Measurements from ENCODE around the gene TMEM140.

Gene TMEM140

GRCh38 chr7:135109562-135109961, 38.3 kb upstream of the TMEM140 start (continued):
- no peak for TF ChIP-seq CSRNP3 (CRISPR knock-in tag; IDR thresholded peaks at IDR 0.05)

- TF ChIP-seq CSRNP3 (CRISPR knock-in tag; IDR thresholded peaks at IDR 0.05) = no peak
- TF ChIP-seq ISL1 (CRISPR knock-in tag; IDR thresholded peaks at IDR 0.05) = no peak
- TF ChIP-seq RARB (CRISPR knock-in tag; IDR thresholded peaks at IDR 0.05) = no peak
- ATAC-seq = no peak
Observed at GRCh38 chr7:135109976-135110375, 37.9 kb upstream of the TMEM140 start.

- ATAC-seq = no peak
- no peak for TF ChIP-seq CREB5 (CRISPR knock-in tag; IDR thresholded peaks at IDR 0.05; ENCODE audit: low read depth)
- TF ChIP-seq CSDC2 (CRISPR knock-in tag; IDR thresholded peaks at IDR 0.05) = no peak
- no peak for TF ChIP-seq ARNTL (CRISPR knock-in tag; IDR thresholded peaks at IDR 0.05; ENCODE audit: borderline replicate concordance, low read depth)
- no peak for TF ChIP-seq ZFP30 (CRISPR knock-in tag; IDR thresholded peaks at IDR 0.05)
- TF ChIP-seq RARB (CRISPR knock-in tag; IDR thresholded peaks at IDR 0.05) = no peak
- no peak for TF ChIP-seq ISL1 (CRISPR knock-in tag; IDR thresholded peaks at IDR 0.05)
- TF ChIP-seq BACH2 (CRISPR knock-in tag; IDR thresholded peaks at IDR 0.05; ENCODE audit: borderline replicate concordance) = no peak
- no peak for TF ChIP-seq TOX (CRISPR knock-in tag; IDR thresholded peaks at IDR 0.05; ENCODE audit: borderline replicate concordance)
- no peak for TF ChIP-seq ZNF70 (CRISPR knock-in tag; IDR thresholded peaks at IDR 0.05)
- no peak for TF ChIP-seq SNAI2 (CRISPR knock-in tag; IDR thresholded peaks at IDR 0.05)
- TF ChIP-seq PPARA (CRISPR knock-in tag; IDR thresholded peaks at IDR 0.05; ENCODE audit: borderline replicate concordance) = no peak
- TF ChIP-seq ZC3H10 (CRISPR knock-in tag; IDR thresholded peaks at IDR 0.05) = no peak
- TF ChIP-seq ZNF565 (CRISPR knock-in tag; conservative IDR thresholded peaks at IDR 0.05; ENCODE audit: low read depth) = no peak
- TF ChIP-seq ZNF8 (CRISPR knock-in tag; IDR thresholded peaks at IDR 0.05) = no peak
- TF ChIP-seq ESRRG (CRISPR knock-in tag; IDR thresholded peaks at IDR 0.05) = no peak
- TF ChIP-seq GLIS3 (CRISPR knock-in tag; IDR thresholded peaks at IDR 0.05) = no peak
- no peak for TF ChIP-seq CSRNP3 (CRISPR knock-in tag; IDR thresholded peaks at IDR 0.05)
- no peak for TF ChIP-seq POU6F1 (CRISPR knock-in tag; IDR thresholded peaks at IDR 0.05; ENCODE audit: borderline replicate concordance, low read depth)
- TF ChIP-seq TSHZ2 (CRISPR knock-in tag; IDR thresholded peaks at IDR 0.05) = no peak
Observed at GRCh38 chr7:135111379-135111778, 36.5 kb upstream of the TMEM140 start.
